H1 (cell line): Measurements from ENCODE around the gene PDE4D. TPM values are rescaled to one million over a fixed set of nuclear protein-coding genes. Genes with fewer than 3 reads are reported as not detected.

Source experiments
- SIN3A ChIP-seq, 2 experiments: IDR thresholded peaks in 1 of 2; conservative IDR thresholded peaks in 1 of 2; 2 replicates each; pipeline ENCODE4 v1.6.1; 2011 to 2012; ENCODE audit warnings: low read length in 2 of 2, improper control_type of control experiment in 1 of 2, low read depth in 1 of 2, mild to moderate bottlenecking in 1 of 2
- polyA plus RNA-seq, 7 experiments: library from polyadenylated mRNA; depleted of rRNA in 3 of 7; stranded (reverse) in 5 of 7; unstranded in 2 of 7; fragments of >200 nt in 5 of 7; fragments of 200-250 nt in 2 of 7; gene quantifications; 1 replicate in 5 of 7; 2 replicates in 1 of 7; 4 replicates in 1 of 7; pipeline versions ENCODE4 v1.2.1 to v1.2.3, GENCODE V29; 2011 to 2013; ENCODE audit warnings: missing spikeins in 2 of 7, mixed read lengths in 2 of 7
- total RNA-seq: library from RNA; stranded (reverse); fragmentation: NEBNext Ultra II Directional; extraction: Animal tissue kit (Norgen Biotek cat#: 25700); gene quantifications from 2 replicates; pipeline ENCODE4 v1.2.1, GENCODE V29; 2021

The PDE4D gene
- total and polyA plus RNA-seq, 2 of the 8 experiments (the other 6 are each of a cell fraction or from before 2014, with no cell fraction given): 2.3 to 3.7 TPM

DNA sequence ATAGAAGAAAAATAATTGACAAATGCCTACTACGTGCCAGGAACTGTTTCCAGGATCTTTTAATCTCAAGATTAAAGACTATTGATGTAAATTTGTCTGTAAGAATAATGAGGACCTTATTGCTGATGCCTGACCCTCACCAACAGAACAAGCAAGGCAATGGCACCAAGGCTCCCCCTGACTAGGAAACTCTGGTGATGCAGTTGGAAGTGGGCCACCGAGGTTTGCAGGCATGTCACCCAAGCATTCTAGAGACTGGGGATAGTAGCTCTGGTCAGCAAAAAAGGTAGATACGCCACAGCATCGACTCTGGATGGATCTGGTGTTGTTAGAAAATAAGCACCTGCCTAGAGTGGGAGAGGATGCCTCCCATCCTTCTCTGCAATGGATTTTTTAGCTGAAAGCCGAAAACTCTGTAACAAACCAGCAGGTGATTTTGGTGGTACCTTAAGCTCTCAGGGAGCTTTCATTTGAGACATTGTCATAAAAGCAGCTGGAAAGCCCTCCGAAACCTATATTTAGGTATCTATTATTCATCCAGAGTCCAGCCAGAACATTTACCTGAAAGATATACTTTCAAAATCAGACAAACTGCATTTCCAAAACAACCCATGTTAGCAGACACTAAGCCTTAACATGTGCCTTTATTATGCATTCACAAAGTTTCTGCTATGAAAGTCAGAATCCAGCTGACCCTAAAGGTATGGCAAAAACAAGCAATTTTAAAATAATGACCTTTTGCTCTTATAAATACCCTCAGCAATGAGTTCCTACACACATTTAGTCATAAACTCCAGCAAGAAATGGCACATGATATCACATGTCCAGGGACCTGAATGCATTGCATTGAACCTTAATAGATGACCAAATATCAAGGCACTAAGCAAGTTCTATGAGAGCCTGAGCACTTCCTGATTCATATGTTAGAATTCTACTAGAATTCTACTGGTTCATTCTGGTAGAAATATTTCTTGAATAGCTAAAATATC lies 308.4 kb downstream of the PDE4D start (continued):
- TF ChIP-seq SIN3A (conservative IDR thresholded peaks at IDR 0.05 in 1 of 2, IDR thresholded peaks at IDR 0.05 in 1 of 2; ENCODE audit: low read depth in 1 of 2, low read length in 2 of 2): no peak
